ENCODE results near the gene C12orf75.

- TF ChIP-seq CTCF (conservative IDR thresholded peaks at IDR 0.05; ENCODE audit: low read depth, low read length) (no peak), EZH2 (IDR thresholded peaks at IDR 0.05; ENCODE audit: borderline replicate concordance, low read depth, low read length, poor library complexity, severe bottlenecking) (no peak)
Measured at GRCh38 chr12:105322070-105322469, 8.4 kb upstream of the C12orf75 start.

Data from A673 (cell line).